Sigmoid colon (tissue), 7 donors: ENCODE measurements around the gene ADAMTSL2. TPM values are rescaled to one million over a fixed set of nuclear protein-coding genes. Genes with fewer than 3 reads are reported as not detected.

Source experiments
- DNase-seq: peaks from one replicate; pipeline ENCODE4 v3.0.0-alpha.2; 2019
- H3K27ac ChIP-seq, 4 donors: fragments of 200-600 bp; sonication (generic); one replicate each; pipeline ENCODE4 v1.5.1; 2016 to 2019; ENCODE audit warnings: mild to moderate bottlenecking in 1 of 4
- H3K27me3 ChIP-seq, 3 donors: fragments of 200-600 bp; sonication (generic); one replicate each; pipeline ENCODE4 v1.5.1; 2019; ENCODE audit warnings: mild to moderate bottlenecking in 1 of 3
- H3K36me3 ChIP-seq, 4 donors: fragments of 200-600 bp; sonication (generic); one replicate each; pipeline ENCODE4 v1.5.1; 2016 to 2019
- H3K4me1 ChIP-seq, 4 donors: fragments of 200-600 bp; sonication (generic); one replicate each; pipeline ENCODE4 v1.5.1; 2017 to 2019
- H3K4me3 ChIP-seq, 4 donors: fragments of 200-600 bp; sonication (generic); one replicate each; pipeline ENCODE4 v1.5.1; 2017 to 2019; ENCODE audit warnings: mild to moderate bottlenecking in 2 of 4, moderate library complexity in 1 of 4
- H3K9me3 ChIP-seq, 4 donors: fragments of 200-600 bp in 3 of 4; sonication (generic) in 3 of 4; one replicate each; pipeline versions ENCODE4 v1.5.1 to v1.6.1; 2013 to 2019
- EP300 ChIP-seq, 4 donors: sonication (generic); formaldehyde crosslinking; IDR thresholded peaks; one replicate each; pipeline ENCODE4 v1.6.1; 2017; ENCODE audit warnings: antibody characterized with exemption in 4 of 4
- POLR2A ChIP-seq, 2 donors: fragments of 450-650 bp; IDR thresholded peaks; one replicate each; pipeline ENCODE4 v1.6.1; 2016; ENCODE audit warnings: antibody characterized with exemption in 2 of 2, mild to moderate bottlenecking in 2 of 2, moderate library complexity in 2 of 2
- POLR2AphosphoS5 ChIP-seq, 4 donors: sonication (generic); formaldehyde crosslinking; IDR thresholded peaks; one replicate each; pipeline ENCODE4 v1.6.1; 2017; ENCODE audit warnings: antibody characterized with exemption in 4 of 4
- WGBS, 2 donors: extraction: QIAGEN DNeasy Blood & Tissue Kit; methylation state at CpG; one replicate each; pipeline ENCODE4 v1.1.7; 2013; 5-methylcytosine and 5-hydroxymethylcytosine counted together
- intact Hi-C: fragments of 100-400 bp; cut with DNase I; formaldehyde crosslinking; loops from one replicate; pipeline ENCODE4 v1.15.1; 2023
- polyA plus RNA-seq, 3 donors: library from polyadenylated mRNA; stranded (reverse); fragments of 200-250 nt; gene quantifications; one replicate each; pipeline ENCODE4 v1.2.3, GENCODE V29; 2013
- total RNA-seq, 4 donors: library from RNA; depleted of rRNA; stranded (reverse); fragments of >200 nt; gene quantifications; one replicate each; pipeline ENCODE4 v1.1.0, GENCODE V29; 2016
- TF ChIP-seq, protein P1 (sequence below), 4 experiments: fragments of 450-650 bp in 3 of 4; fragments of 200-600 bp in 1 of 4; IDR thresholded peaks; one replicate each; pipeline ENCODE4 v1.5.1; 2016 to 2019; ENCODE audit warnings: antibody characterized with exemption in 4 of 4, mild to moderate bottlenecking in 3 of 4, moderate library complexity in 2 of 4
- donor health status: healthy with polysubstance abuse.
- donor health status: Bipolar disorder and iron deficiency.
- donor health status: healthy.

ADAMTSL2 gene
- total and polyA plus RNA-seq, 7 donors: 0.33 to 4.2 (median 0.81) TPM

DNA sequence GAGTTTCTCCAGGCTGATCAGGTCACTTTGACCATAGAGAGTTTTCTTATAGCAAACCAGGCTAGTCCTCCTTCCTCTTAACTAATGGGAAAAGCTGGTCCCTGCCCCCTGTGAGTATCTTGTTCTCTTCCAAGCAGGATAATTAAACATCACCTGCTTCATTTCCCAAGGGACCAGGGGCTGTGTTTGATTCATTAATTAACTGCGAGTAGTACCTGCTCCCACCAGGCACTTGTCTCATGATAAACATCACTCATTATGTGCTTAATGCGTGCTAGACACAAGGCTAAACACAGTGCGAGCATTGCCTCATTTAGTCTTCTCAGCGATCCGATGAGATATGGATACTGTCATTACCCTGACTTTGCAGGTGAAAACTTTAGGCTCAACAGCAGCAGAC, 76.3 kb downstream of the ADAMTSL2 start:
- TF ChIP-seq POLR2AphosphoS5 (IDR thresholded peaks at IDR 0.05) (no peak), POLR2A (IDR thresholded peaks at IDR 0.05) (no peak), EP300 (IDR thresholded peaks at IDR 0.05) (no peak)
- TF ChIP-seq, protein P1, sequence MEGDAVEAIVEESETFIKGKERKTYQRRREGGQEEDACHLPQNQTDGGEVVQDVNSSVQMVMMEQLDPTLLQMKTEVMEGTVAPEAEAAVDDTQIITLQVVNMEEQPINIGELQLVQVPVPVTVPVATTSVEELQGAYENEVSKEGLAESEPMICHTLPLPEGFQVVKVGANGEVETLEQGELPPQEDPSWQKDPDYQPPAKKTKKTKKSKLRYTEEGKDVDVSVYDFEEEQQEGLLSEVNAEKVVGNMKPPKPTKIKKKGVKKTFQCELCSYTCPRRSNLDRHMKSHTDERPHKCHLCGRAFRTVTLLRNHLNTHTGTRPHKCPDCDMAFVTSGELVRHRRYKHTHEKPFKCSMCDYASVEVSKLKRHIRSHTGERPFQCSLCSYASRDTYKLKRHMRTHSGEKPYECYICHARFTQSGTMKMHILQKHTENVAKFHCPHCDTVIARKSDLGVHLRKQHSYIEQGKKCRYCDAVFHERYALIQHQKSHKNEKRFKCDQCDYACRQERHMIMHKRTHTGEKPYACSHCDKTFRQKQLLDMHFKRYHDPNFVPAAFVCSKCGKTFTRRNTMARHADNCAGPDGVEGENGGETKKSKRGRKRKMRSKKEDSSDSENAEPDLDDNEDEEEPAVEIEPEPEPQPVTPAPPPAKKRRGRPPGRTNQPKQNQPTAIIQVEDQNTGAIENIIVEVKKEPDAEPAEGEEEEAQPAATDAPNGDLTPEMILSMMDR (IDR thresholded peaks at IDR 0.05): no peak
- no peak for DNase-seq
- Histone ChIP-seq H3K36me3 (no peaks in the 10 kb centered on the region), H3K4me1 (peaks cover 0 to 4% (median 2%) of the 10 kb centered on the region in 4 donors), H3K9me3 (no peaks in the 10 kb centered on the region), H3K4me3 (no peak overlapping the region), H3K27me3 (peaks cover 13 to 95% (median 78%) of the 10 kb centered on the region in 3 donors), H3K27ac (no peak overlapping the region)
- intact Hi-C loops: no loop called here
- 87 to 92% methylated on average over 5 of the region's 5 CpGs for WGBS, 2 donors

DNA sequence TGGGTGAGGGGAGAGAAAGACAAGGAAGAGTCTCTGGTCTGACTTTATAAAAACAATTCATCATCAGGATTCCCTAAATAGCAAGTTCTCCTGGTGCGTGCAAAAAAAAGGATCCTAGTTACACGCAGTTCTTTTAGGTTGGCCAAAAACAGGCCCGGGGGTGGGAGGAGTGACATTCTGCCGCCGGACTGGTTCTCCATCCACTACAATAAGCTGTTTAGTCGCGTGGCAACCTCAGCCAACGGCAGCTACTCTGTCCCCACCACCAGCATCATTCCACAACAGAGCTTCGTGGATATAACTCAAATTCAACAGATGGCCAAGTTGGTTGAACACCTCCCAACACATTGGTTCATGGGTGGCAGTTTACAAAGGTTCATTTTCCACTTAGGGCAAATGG, 77.5 kb downstream of the ADAMTSL2 start:
- H3K9me3 ChIP-seq: no peaks in the 10 kb centered on the region
- 76 to 86% methylated on average over 9 of the region's 9 CpGs for WGBS, 2 donors
- H3K36me3 ChIP-seq: no peaks in the 10 kb centered on the region
- no peak for DNase-seq
- TF ChIP-seq POLR2AphosphoS5 (IDR thresholded peaks at IDR 0.05) (no peak), EP300 (IDR thresholded peaks at IDR 0.05) (no peak), POLR2A (IDR thresholded peaks at IDR 0.05) (no peak)
- TF ChIP-seq, protein P1 (IDR thresholded peaks at IDR 0.05): no peak
- peaks cover 0 to 4% (median 2%) of the 10 kb centered on the region in 4 donors for H3K4me1 ChIP-seq
- intact Hi-C loops: no loop called here
- H3K27me3 ChIP-seq: peaks cover 13 to 95% (median 76%) of the 10 kb centered on the region in 3 donors
- H3K27ac ChIP-seq: no peak overlapping the region
- no peak overlapping the region for H3K4me3 ChIP-seq

DNA sequence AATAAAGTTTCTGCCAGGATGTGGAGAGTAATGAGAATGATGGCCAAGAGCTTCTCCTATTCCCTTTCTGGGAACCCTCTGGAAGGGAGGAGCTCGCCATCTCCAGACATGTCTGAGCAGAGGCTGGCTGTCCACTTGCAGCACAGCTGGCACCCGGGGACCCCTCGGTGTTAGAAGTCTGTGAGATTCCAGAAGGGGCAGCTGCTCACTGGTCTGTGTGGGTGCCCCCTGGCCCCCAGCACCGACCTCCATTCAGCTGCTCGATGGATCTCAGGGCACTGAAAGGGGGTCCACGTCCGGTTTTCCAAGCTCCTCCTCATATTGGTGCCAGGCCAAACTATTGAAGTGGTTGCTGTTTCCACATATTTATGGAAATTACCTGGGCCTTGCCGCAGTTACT, 78.3 kb downstream of the ADAMTSL2 start:
- WGBS, 2 donors: 77 to 88% methylated on average over 8 of the region's 8 CpGs
- DNase-seq: no peak
- intact Hi-C loops: no loop called here

GRCh38 chr9:133613432-133613831, 78.9 kb downstream of the ADAMTSL2 start:
- intact Hi-C loops: no loop called here
- Histone ChIP-seq H3K36me3 (no peaks in the 10 kb centered on the region), H3K27ac (no peak overlapping the region), H3K9me3 (no peaks in the 10 kb centered on the region), H3K4me3 (no peak overlapping the region), H3K4me1 (peaks cover 0 to 4% (median 2%) of the 10 kb centered on the region in 4 donors), H3K27me3 (peaks cover 12 to 95% (median 69%) of the 10 kb centered on the region in 3 donors)
- DNase-seq: no peak
- 84 to 85% methylated on average over 16 of the region's 16 CpGs for WGBS, 2 donors
- TF ChIP-seq POLR2AphosphoS5 (IDR thresholded peaks at IDR 0.05): no peak
- TF ChIP-seq, protein P1 (IDR thresholded peaks at IDR 0.05): no peak
- TF ChIP-seq EP300 (IDR thresholded peaks at IDR 0.05): no peak
- TF ChIP-seq POLR2A (IDR thresholded peaks at IDR 0.05): no peak

More for the DNA sequence above, 78.3 kb downstream of the ADAMTSL2 start:
- H3K27me3 ChIP-seq: peaks cover 13 to 95% (median 75%) of the 10 kb centered on the region in 3 donors
- H3K9me3 ChIP-seq: no peaks in the 10 kb centered on the region
- H3K4me1 ChIP-seq: peaks cover 0 to 4% (median 2%) of the 10 kb centered on the region in 4 donors
- TF ChIP-seq POLR2AphosphoS5 (IDR thresholded peaks at IDR 0.05) (no peak), POLR2A (IDR thresholded peaks at IDR 0.05) (no peak), EP300 (IDR thresholded peaks at IDR 0.05) (no peak)
- TF ChIP-seq, protein P1 (IDR thresholded peaks at IDR 0.05): no peak
- no peak overlapping the region for H3K27ac ChIP-seq
- H3K4me3 ChIP-seq: no peak overlapping the region
- no peaks in the 10 kb centered on the region for H3K36me3 ChIP-seq

GRCh38 chr9:133614056-133614455, 79.6 kb downstream of the ADAMTSL2 start:
- Histone ChIP-seq H3K36me3 (no peaks in the 10 kb centered on the region), H3K27ac (no peak overlapping the region), H3K27me3 (peaks cover 5 to 95% (median 63%) of the 10 kb centered on the region in 3 donors), H3K4me3 (no peak overlapping the region), H3K4me1 (peaks cover 0 to 1% (median under 1%) of the 10 kb centered on the region in 4 donors), H3K9me3 (no peaks in the 10 kb centered on the region)
- DNase-seq: no peak
- TF ChIP-seq, protein P1 (IDR thresholded peaks at IDR 0.05): no peak
- intact Hi-C loops: no loop called here
- 67 to 77% methylated on average over 10 of the region's 10 CpGs for WGBS, 2 donors
